ENCODE data around the gene REXO5. TPM values are rescaled to one million over a fixed set of nuclear protein-coding genes. Genes with fewer than 3 reads are reported as not detected.
A peak's percentile ranks its signal among the peaks of the same experiment; 100 is the strongest.

The REXO5 gene
- total RNA-seq, 4 donors from 2014 or later = 2.0 to 10.6 (median 6.2) TPM

DNA sequence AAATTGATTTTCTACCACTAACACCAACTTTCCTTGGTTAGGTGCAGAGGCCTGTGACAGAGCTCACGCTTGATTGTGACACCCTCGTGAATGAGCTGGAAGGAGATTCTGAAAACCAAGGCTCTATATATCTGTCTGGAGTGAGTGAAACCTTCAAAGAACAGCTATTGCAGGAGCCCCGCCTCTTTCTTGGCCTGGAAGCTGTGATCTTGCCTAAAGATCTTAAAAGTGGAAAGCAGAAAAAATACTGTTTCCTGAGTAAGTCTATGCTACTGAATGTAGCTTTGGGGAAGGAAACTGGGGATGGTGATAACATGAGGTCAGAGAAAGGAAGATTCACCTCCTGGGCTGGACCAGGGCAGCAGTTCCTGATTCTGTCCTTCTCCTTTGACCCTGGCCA lies 38.3 kb downstream of the REXO5 start:
- DNase-seq (ENCODE audit: low spot score in 2 of 2) = no peak
- H3K4me3 ChIP-seq (ENCODE audit: low read depth, poor library complexity, severe bottlenecking) = no peak overlapping the region
- 50 to 54% methylated on average over 3 of the region's 3 CpGs for WGBS, 2 donors
- intact Hi-C loops (cut with DNase I; ENCODE audit: low total_unique reads) = no loop called here
- TF ChIP-seq POLR2A (IDR thresholded peaks at IDR 0.05) = no peak
- TF ChIP-seq, protein P1, sequence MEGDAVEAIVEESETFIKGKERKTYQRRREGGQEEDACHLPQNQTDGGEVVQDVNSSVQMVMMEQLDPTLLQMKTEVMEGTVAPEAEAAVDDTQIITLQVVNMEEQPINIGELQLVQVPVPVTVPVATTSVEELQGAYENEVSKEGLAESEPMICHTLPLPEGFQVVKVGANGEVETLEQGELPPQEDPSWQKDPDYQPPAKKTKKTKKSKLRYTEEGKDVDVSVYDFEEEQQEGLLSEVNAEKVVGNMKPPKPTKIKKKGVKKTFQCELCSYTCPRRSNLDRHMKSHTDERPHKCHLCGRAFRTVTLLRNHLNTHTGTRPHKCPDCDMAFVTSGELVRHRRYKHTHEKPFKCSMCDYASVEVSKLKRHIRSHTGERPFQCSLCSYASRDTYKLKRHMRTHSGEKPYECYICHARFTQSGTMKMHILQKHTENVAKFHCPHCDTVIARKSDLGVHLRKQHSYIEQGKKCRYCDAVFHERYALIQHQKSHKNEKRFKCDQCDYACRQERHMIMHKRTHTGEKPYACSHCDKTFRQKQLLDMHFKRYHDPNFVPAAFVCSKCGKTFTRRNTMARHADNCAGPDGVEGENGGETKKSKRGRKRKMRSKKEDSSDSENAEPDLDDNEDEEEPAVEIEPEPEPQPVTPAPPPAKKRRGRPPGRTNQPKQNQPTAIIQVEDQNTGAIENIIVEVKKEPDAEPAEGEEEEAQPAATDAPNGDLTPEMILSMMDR (IDR thresholded peaks at IDR 0.05) = no peak

GRCh38 chr16:20846030-20846429 lies 39.7 kb downstream of the REXO5 start:
- no peak for TF ChIP-seq POLR2A (IDR thresholded peaks at IDR 0.05)
- TF ChIP-seq, protein P1 (IDR thresholded peaks at IDR 0.05) = no peak
- intact Hi-C loops (cut with DNase I; ENCODE audit: low total_unique reads) = no loop called here

GRCh38 chr16:20846551-20846950 lies 40.2 kb downstream of the REXO5 start:
- TF ChIP-seq, protein P1 (IDR thresholded peaks at IDR 0.05) = no peak
- no peak for TF ChIP-seq POLR2A (IDR thresholded peaks at IDR 0.05)
- no peak overlapping the region for H3K4me3 ChIP-seq (ENCODE audit: low read depth, poor library complexity, severe bottlenecking)
- DNase-seq (ENCODE audit: low spot score in 2 of 2) = no peak
- intact Hi-C loops (cut with DNase I; ENCODE audit: low total_unique reads) = no loop called here

More at GRCh38 chr16:20846030-20846429, 39.7 kb downstream of the REXO5 start:
- H3K4me3 ChIP-seq (ENCODE audit: low read depth, poor library complexity, severe bottlenecking) = no peak overlapping the region
- WGBS, 2 donors = 45 to 49% methylated on average over 6 of the region's 6 CpGs
- DNase-seq (ENCODE audit: low spot score in 2 of 2) = no peak

DNA sequence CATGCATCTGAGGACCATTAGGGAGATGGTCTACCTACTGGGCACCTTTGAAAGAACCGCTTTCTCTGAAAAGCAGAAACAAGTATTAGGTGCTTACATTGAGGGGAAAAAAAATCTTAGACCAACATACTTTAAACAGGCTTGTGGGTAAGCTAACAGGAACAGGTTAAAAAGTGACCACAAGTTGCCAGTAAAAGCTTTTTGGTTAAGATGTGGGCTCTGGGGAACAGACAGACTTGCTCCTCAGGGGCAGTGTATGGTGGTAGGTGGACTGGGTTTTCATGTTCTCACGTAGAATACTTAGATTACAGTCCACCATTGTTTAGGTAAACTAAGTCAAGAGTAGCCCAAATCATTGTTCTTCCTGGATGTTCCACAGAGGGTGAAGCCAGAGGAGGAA lies 41.2 kb downstream of the REXO5 start:
- 89% methylated on average over 2 of the region's 2 CpGs for WGBS, 2 donors
- TF ChIP-seq, protein P1 (IDR thresholded peaks at IDR 0.05) = no peak
- TF ChIP-seq POLR2A (IDR thresholded peaks at IDR 0.05) = no peak
- intact Hi-C loops (cut with DNase I; ENCODE audit: low total_unique reads) = no loop called here
- no peak overlapping the region for H3K4me3 ChIP-seq (ENCODE audit: low read depth, poor library complexity, severe bottlenecking)
- no peak for DNase-seq (ENCODE audit: low spot score in 2 of 2)

- no peak overlapping the region for H3K4me3 ChIP-seq (ENCODE audit: low read depth, poor library complexity, severe bottlenecking)
- intact Hi-C loops (cut with DNase I; ENCODE audit: low total_unique reads) = loop anchor here (2.0 kb wide), 1 partner anchor 235 kb away; no protein-coding TSS in a partner anchor
- WGBS, 2 donors = 27 to 32% methylated on average over 6 of the region's 6 CpGs
- DNase-seq (ENCODE audit: low spot score in 2 of 2) = peak; percentile 75 to 94
- TF ChIP-seq, protein P1 (IDR thresholded peaks at IDR 0.05) = peak in 2 of 3 donors; percentile 92 to 97
- TF ChIP-seq POLR2A (IDR thresholded peaks at IDR 0.05) = no peak
Measured at GRCh38 chr16:20849589-20850390, 43.5 kb downstream of the REXO5 start.

All from lower leg skin (tissue), 4 donors.